GM08714 (cell line): ENCODE data around the gene DYSF.

ENCODE experiments used
- H3K4me3 ChIP-seq: fragments of 200-500 bp; sonication (Bioruptor generic); 2 replicates; pipeline ENCODE4 v1.5.1; 2014; ENCODE audit warnings: mild to moderate bottlenecking, low read length, inconsistent platforms
- ZNF274 ChIP-seq: IDR thresholded peaks from 2 replicates; pipeline ENCODE4 v1.6.1; 2012; ENCODE audit warnings: mild to moderate bottlenecking, low read depth, low read length

DYSF gene

GRCh38 chr2:71452565-71452964 lies 796 bp upstream of the DYSF start:
- no peak for TF ChIP-seq ZNF274
- no peak overlapping the region for H3K4me3 ChIP-seq

GRCh38 chr2:71454221-71455010 lies 1.1 kb downstream of the DYSF start:
- H3K4me3 ChIP-seq = no peak overlapping the region
- no peak for TF ChIP-seq ZNF274

GRCh38 chr2:71455011-71455740 lies 1.8 kb downstream of the DYSF start:
- no peak overlapping the region for H3K4me3 ChIP-seq
- no peak for TF ChIP-seq ZNF274

- no peak for TF ChIP-seq ZNF274
- no peak overlapping the region for H3K4me3 ChIP-seq
These were observed 2.6 kb downstream of the DYSF start for GRCh38 chr2:71455741-71456569.

GRCh38 chr2:71456617-71457016 lies 3.3 kb downstream of the DYSF start:
- no peak overlapping the region for H3K4me3 ChIP-seq
- TF ChIP-seq ZNF274 = no peak

- no peak overlapping the region for H3K4me3 ChIP-seq
- TF ChIP-seq ZNF274 = no peak
These were observed 4.0 kb downstream of the DYSF start for GRCh38 chr2:71457123-71457915.

GRCh38 chr2:71457923-71458322 lies 4.6 kb downstream of the DYSF start:
- no peak for TF ChIP-seq ZNF274

GRCh38 chr2:71458413-71459083 lies 5.2 kb downstream of the DYSF start:
- no peak for TF ChIP-seq ZNF274
- H3K4me3 ChIP-seq = no peak overlapping the region

More at GRCh38 chr2:71457923-71458322, 4.6 kb downstream of the DYSF start:
- no peak overlapping the region for H3K4me3 ChIP-seq

GRCh38 chr2:71459084-71459431 lies 5.7 kb downstream of the DYSF start:
- no peak overlapping the region for H3K4me3 ChIP-seq
- no peak for TF ChIP-seq ZNF274

GRCh38 chr2:71460056-71460455 lies 6.7 kb downstream of the DYSF start:
- TF ChIP-seq ZNF274 = no peak
- no peak overlapping the region for H3K4me3 ChIP-seq

- no peak overlapping the region for H3K4me3 ChIP-seq
- TF ChIP-seq ZNF274 = no peak
These were observed 7.4 kb downstream of the DYSF start for GRCh38 chr2:71460595-71461303.

- TF ChIP-seq ZNF274 = no peak
- no peak overlapping the region for H3K4me3 ChIP-seq
These were observed 7.9 kb downstream of the DYSF start for GRCh38 chr2:71461304-71461671.

GRCh38 chr2:71462056-71462605 lies 8.8 kb downstream of the DYSF start:
- no peak overlapping the region for H3K4me3 ChIP-seq
- no peak for TF ChIP-seq ZNF274
